Endometrium (tissue), 2 donors: Measurements from ENCODE around the gene HIVEP3.

ENCODE experiments used
- FAIRE-seq: peaks from 2 replicates; lab custom pipeline; 2012; peaks lifted over from hg19 to GRCh38; lab: Jason Lieb, UNC
- donor health status: control.
- donor health status: control.

The HIVEP3 gene

GRCh38 chr1:41783189-41783639, 135.5 kb downstream of the HIVEP3 start:
- no peak for FAIRE-seq

GRCh38 chr1:41780916-41781315, 137.8 kb downstream of the HIVEP3 start:
- FAIRE-seq: no peak

GRCh38 chr1:41780322-41780721, 138.4 kb downstream of the HIVEP3 start:
- no peak for FAIRE-seq

- no peak for FAIRE-seq
Observed at GRCh38 chr1:41779360-41779759, 139.4 kb downstream of the HIVEP3 start.

- FAIRE-seq: no peak
Observed at GRCh38 chr1:41777695-41778094, 141.0 kb downstream of the HIVEP3 start.

- no peak for FAIRE-seq
Observed at GRCh38 chr1:41776891-41777441, 141.8 kb downstream of the HIVEP3 start.

- FAIRE-seq: no peak
Observed at GRCh38 chr1:41775956-41776585, 142.7 kb downstream of the HIVEP3 start.

- no peak for FAIRE-seq
Observed at GRCh38 chr1:41774471-41774990, 144.2 kb downstream of the HIVEP3 start.

GRCh38 chr1:41773842-41774241, 144.9 kb downstream of the HIVEP3 start:
- no peak for FAIRE-seq

GRCh38 chr1:41773144-41773591, 145.6 kb downstream of the HIVEP3 start:
- FAIRE-seq: no peak

GRCh38 chr1:41769068-41769467, 149.7 kb downstream of the HIVEP3 start:
- no peak for FAIRE-seq

GRCh38 chr1:41768583-41768982, 150.1 kb downstream of the HIVEP3 start:
- FAIRE-seq: no peak

- FAIRE-seq: no peak
Observed at GRCh38 chr1:41767534-41768525, 150.9 kb downstream of the HIVEP3 start.

GRCh38 chr1:41766546-41766945, 152.2 kb downstream of the HIVEP3 start:
- no peak for FAIRE-seq

- FAIRE-seq: no peak
Observed at GRCh38 chr1:41766041-41766440, 152.7 kb downstream of the HIVEP3 start.

- FAIRE-seq: no peak
Observed at GRCh38 chr1:41765152-41765551, 153.6 kb downstream of the HIVEP3 start.

- no peak for FAIRE-seq
Observed at GRCh38 chr1:41764656-41765055, 154.1 kb downstream of the HIVEP3 start.

- no peak for FAIRE-seq
Observed at GRCh38 chr1:41762777-41763176, 155.9 kb downstream of the HIVEP3 start.

GRCh38 chr1:41762251-41762650, 156.5 kb downstream of the HIVEP3 start:
- FAIRE-seq: no peak

- FAIRE-seq: no peak
Observed at GRCh38 chr1:41758904-41759548, 159.7 kb downstream of the HIVEP3 start.

GRCh38 chr1:41758500-41758899, 160.2 kb downstream of the HIVEP3 start:
- FAIRE-seq: no peak

- FAIRE-seq: no peak
Observed at GRCh38 chr1:41754540-41754939, 164.2 kb downstream of the HIVEP3 start.
